H1 (cell line): ENCODE measurements around the gene CAMKK1. TPM values are rescaled to one million over a fixed set of nuclear protein-coding genes. Genes with fewer than 3 reads are reported as not detected.

Experiments used
- CTCF ChIA-PET: fragments of 300-600 bp; sonication (Branson Sonifier 250); formaldehyde crosslinking; loops from one replicate; lab custom pipeline; 2021; ENCODE audit not compliant: partially characterized antibody; lab: Charles Lee
- POLR2A ChIA-PET: fragments of 300-600 bp; sonication (Branson Sonifier 250); formaldehyde crosslinking; loops from one replicate; lab custom pipeline; 2021; ENCODE audit warnings: inconsistent platforms; ENCODE audit not compliant: partially characterized antibody; lab: Charles Lee
- DNase-seq, 2 experiments: peaks; one replicate each; pipeline versions ENCODE4 v3.0.0 to v3.0.0-alpha.2; 2010 to 2022; ENCODE audit warnings: low spot score in 2 of 2, low read depth in 1 of 2, mixed read lengths in 1 of 2
- FAIRE-seq: peaks from 2 replicates; lab custom pipeline; 2011; peaks lifted over from hg19 to GRCh38; lab: Jason Lieb, UNC
- H2AFZ ChIP-seq: 2 replicates; pipeline ENCODE4 v1.8.1; 2012; ENCODE audit warnings: low read length, inconsistent platforms
- H2AK5ac ChIP-seq: 2 replicates; pipeline ENCODE4 v1.6.1; 2013; ENCODE audit warnings: low read depth, low read length
- H2BK120ac ChIP-seq: replicated peaks from 2 replicates; pipeline ENCODE3; 2013; ENCODE audit warnings: low read depth, low read length, inconsistent platforms
- H2BK12ac ChIP-seq: 2 replicates; pipeline ENCODE4 v1.6.1; 2013; ENCODE audit warnings: low read depth, low read length
- H2BK15ac ChIP-seq: 2 replicates; pipeline ENCODE4 v1.6.1; 2013; ENCODE audit warnings: low read length
- H2BK20ac ChIP-seq: 2 replicates; pipeline ENCODE4 v1.6.1; 2013; ENCODE audit warnings: low read length
- H2BK5ac ChIP-seq: 2 replicates; pipeline ENCODE4 v1.6.1; 2013; ENCODE audit warnings: low read depth, low read length
- H3K14ac ChIP-seq: 2 replicates; pipeline ENCODE4 v1.6.1; 2013; ENCODE audit warnings: inconsistent platforms; ENCODE audit not compliant: insufficient read length
- H3K18ac ChIP-seq: 2 replicates; pipeline ENCODE4 v1.6.1; 2013; ENCODE audit warnings: low read length; ENCODE audit errors: extremely low read depth
- H3K23ac ChIP-seq: 2 replicates; pipeline ENCODE4 v1.6.1; 2013; ENCODE audit warnings: inconsistent platforms; ENCODE audit not compliant: insufficient read length
- H3K23me2 ChIP-seq: 2 replicates; pipeline ENCODE4 v1.6.1; 2013; ENCODE audit warnings: low read depth, low read length
- H3K27ac ChIP-seq: 2 replicates; pipeline ENCODE4 v1.6.1; 2011; ENCODE audit warnings: low read depth, low read length, inconsistent platforms
- H3K27me3 ChIP-seq, 4 experiments: replicated peaks in 1 of 4; 1 replicate in 1 of 4; 2 replicates in 3 of 4; pipeline versions ENCODE4 v1.6.1 to v1.8.1; 2011 to 2013; ENCODE audit warnings: low read length in 3 of 4, mild to moderate bottlenecking in 3 of 4, inconsistent platforms in 2 of 4, mixed read lengths in 2 of 4, moderate library complexity in 1 of 4; ENCODE audit not compliant: control insufficient read depth in 3 of 4, insufficient read depth in 3 of 4; ENCODE audit errors: extremely low read depth in 1 of 4
- H3K36me3 ChIP-seq, 4 experiments: 2 replicates each; pipeline versions ENCODE4 v1.6.1 to v1.8.1; 2011 to 2013; ENCODE audit warnings: mild to moderate bottlenecking in 4 of 4, low read length in 3 of 4, moderate library complexity in 2 of 4, control low read depth in 1 of 4, inconsistent platforms in 1 of 4; ENCODE audit not compliant: insufficient read depth in 4 of 4, control insufficient read depth in 2 of 4
- H3K4ac ChIP-seq: replicated peaks from 2 replicates; pipeline ENCODE3; 2013; ENCODE audit warnings: low read length, low read depth, mixed read lengths, inconsistent platforms; ENCODE audit not compliant: insufficient read length
- H3K4me1 ChIP-seq, 4 experiments: replicated peaks in 1 of 4; 1 replicate in 1 of 4; 2 replicates in 3 of 4; pipeline versions ENCODE4 v1.6.1 to v1.8.1; 2011 to 2013; ENCODE audit warnings: low read length in 3 of 4, inconsistent platforms in 2 of 4, mixed read lengths in 1 of 4; ENCODE audit not compliant: insufficient read depth in 4 of 4, control insufficient read depth in 3 of 4
- H3K4me2 ChIP-seq, 2 experiments: 2 replicates each; pipeline versions ENCODE4 v1.6.1 to v1.8.1; 2011 to 2013; ENCODE audit warnings: low read depth in 2 of 2, low read length in 2 of 2, control low read depth in 1 of 2, inconsistent platforms in 1 of 2, mild to moderate bottlenecking in 1 of 2; ENCODE audit not compliant: insufficient read depth in 1 of 2
- H3K4me3 ChIP-seq, 4 experiments: fragments of 200-600, 300-600 bp in 1 of 4; sonication (generic), shearing (Covaris generic), sonication (Bioruptor Twin) in 1 of 4; 2 replicates each; pipeline versions ENCODE4 v1.5.1 to v1.8.1; 2011 to 2016; ENCODE audit warnings: low read length in 4 of 4, low read depth in 3 of 4, control low read depth in 2 of 4, inconsistent platforms in 2 of 4, mild to moderate bottlenecking in 2 of 4, mixed read lengths in 1 of 4, moderate library complexity in 1 of 4; ENCODE audit not compliant: insufficient read depth in 2 of 4; ENCODE audit errors: extremely low read depth in 1 of 4
- H3K56ac ChIP-seq: replicated peaks from 2 replicates; pipeline ENCODE3; 2013; ENCODE audit warnings: low read depth, mild to moderate bottlenecking, mixed read lengths, low read length, inconsistent platforms; ENCODE audit not compliant: insufficient read length
- H3K79me1 ChIP-seq: 2 replicates; pipeline ENCODE4 v1.6.1; 2013; ENCODE audit warnings: low read depth, low read length, control low read depth
- H3K79me2 ChIP-seq, 2 experiments: 2 replicates each; pipeline versions ENCODE4 v1.6.1 to v1.8.1; 2012 to 2013; ENCODE audit warnings: low read length in 2 of 2, mild to moderate bottlenecking in 2 of 2, inconsistent platforms in 1 of 2; ENCODE audit not compliant: insufficient read depth in 2 of 2, control insufficient read depth in 1 of 2
- H3K9ac ChIP-seq, 4 experiments: replicated peaks in 1 of 4; 1 replicate in 1 of 4; 2 replicates in 3 of 4; pipeline versions ENCODE4 v1.6.1 to v1.8.1; 2011 to 2013; ENCODE audit warnings: low read depth in 3 of 4, low read length in 3 of 4, control low read depth in 2 of 4, mild to moderate bottlenecking in 2 of 4, moderate library complexity in 2 of 4, inconsistent platforms in 1 of 4; ENCODE audit errors: extremely low read depth in 1 of 4
- H3K9me3 ChIP-seq, 2 experiments: 2 replicates each; pipeline versions ENCODE4 v1.6.1 to v1.8.1; 2012 to 2013; ENCODE audit warnings: mild to moderate bottlenecking in 2 of 2, moderate library complexity in 2 of 2, control low read depth in 1 of 2, inconsistent platforms in 1 of 2, low read depth in 1 of 2, low read length in 1 of 2, mixed read lengths in 1 of 2; ENCODE audit not compliant: insufficient read depth in 2 of 2
- H4K20me1 ChIP-seq, 2 experiments: replicated peaks in 1 of 2; 2 replicates each; pipeline versions ENCODE3 to v1.8.1; 2011 to 2013; ENCODE audit warnings: inconsistent platforms in 2 of 2, low read length in 2 of 2, mild to moderate bottlenecking in 1 of 2; ENCODE audit not compliant: insufficient read depth in 2 of 2, control insufficient read depth in 1 of 2
- H4K5ac ChIP-seq: 2 replicates; pipeline ENCODE4 v1.6.1; 2013; ENCODE audit warnings: low read length, low read depth, mixed read lengths, inconsistent platforms; ENCODE audit not compliant: insufficient read length
- H4K8ac ChIP-seq: 2 replicates; pipeline ENCODE4 v1.8.0; 2013; ENCODE audit warnings: mild to moderate bottlenecking, moderate library complexity, low read length, inconsistent platforms; ENCODE audit not compliant: insufficient read depth; ENCODE audit errors: extremely low read depth
- H4K91ac ChIP-seq: replicated peaks from 2 replicates; pipeline ENCODE3; 2013; ENCODE audit warnings: low read length, mixed read lengths, inconsistent platforms; ENCODE audit not compliant: insufficient read length
- CTBP2 ChIP-seq: IDR thresholded peaks from 2 replicates; pipeline ENCODE4 v1.7.0; 2011; ENCODE audit warnings: borderline replicate concordance, mild to moderate bottlenecking, moderate library complexity, mixed read lengths, low read length; ENCODE audit not compliant: insufficient read depth, insufficient read length
- EP300 ChIP-seq, 2 experiments: IDR thresholded peaks; 1 replicate in 1 of 2; 2 replicates in 1 of 2; pipeline ENCODE4 v1.6.1; 2011 to 2012; ENCODE audit warnings: low read depth in 2 of 2, low read length in 2 of 2, mild to moderate bottlenecking in 2 of 2, borderline replicate concordance in 1 of 2, inconsistent platforms in 1 of 2, moderate library complexity in 1 of 2
- HDAC2 ChIP-seq, 2 experiments: fragments of 300-600 bp in 1 of 2; sonication (generic) in 1 of 2; IDR thresholded peaks; 2 replicates each; pipeline ENCODE4 v1.6.1; 2011 to 2012; ENCODE audit warnings: low read depth in 2 of 2, low read length in 2 of 2, mild to moderate bottlenecking in 2 of 2, moderate library complexity in 2 of 2, borderline replicate concordance in 1 of 2, inconsistent platforms in 1 of 2
- JUND ChIP-seq: IDR thresholded peaks from 2 replicates; pipeline ENCODE4 v1.6.1; 2011; ENCODE audit warnings: mild to moderate bottlenecking, improper control_type of control experiment, low read length
- NANOG ChIP-seq: IDR thresholded peaks from 2 replicates; pipeline ENCODE4 v1.6.1; 2011; ENCODE audit warnings: low read length, low read depth, mild to moderate bottlenecking, inconsistent platforms; ENCODE audit not compliant: insufficient read depth, poor library complexity, severe bottlenecking
- POU5F1 ChIP-seq: IDR thresholded peaks from 2 replicates; pipeline ENCODE4 v1.6.1; 2011; ENCODE audit warnings: low read depth, mild to moderate bottlenecking, low read length, moderate library complexity
- SAP30 ChIP-seq: fragments of 300-600 bp; sonication (generic); IDR thresholded peaks from 2 replicates; pipeline ENCODE4 v1.7.1; 2012; ENCODE audit warnings: low read length, moderate library complexity, mild to moderate bottlenecking, inconsistent platforms; ENCODE audit not compliant: insufficient read depth, insufficient replicate concordance
- TAF1 ChIP-seq: IDR thresholded peaks from 2 replicates; pipeline ENCODE4 v1.6.1; 2011; ENCODE audit warnings: mild to moderate bottlenecking, low read depth, low read length
- ZNF274 ChIP-seq: IDR thresholded peaks from 2 replicates; pipeline ENCODE4 v1.7.0; 2012; ENCODE audit warnings: low read length, borderline replicate concordance; ENCODE audit errors: extremely low read depth
- WGBS, 2 experiments: shearing (Covaris generic) in 1 of 2; methylation state at CpG; one replicate each; pipeline versions ENCODE4 v1.1.6 to v1.1.7; 2013 to 2015; ENCODE audit warnings: low lambda C conversion rate in 2 of 2, mixed read lengths in 2 of 2, inconsistent platforms in 1 of 2, low coverage in 1 of 2, missing lambda C conversion rate in 1 of 2; ENCODE audit not compliant: insufficient replicate concordance in 2 of 2, insufficient coverage in 1 of 2, insufficient read length in 1 of 2; ENCODE audit errors: extremely low coverage in 1 of 2, missing lambda C conversion rate in 1 of 2; 5-methylcytosine and 5-hydroxymethylcytosine counted together
- polyA plus RNA-seq, 7 experiments: library from polyadenylated mRNA; depleted of rRNA in 3 of 7; stranded (reverse) in 5 of 7; unstranded in 2 of 7; fragments of >200 nt in 5 of 7; fragments of 200-250 nt in 2 of 7; gene quantifications; 1 replicate in 5 of 7; 2 replicates in 1 of 7; 4 replicates in 1 of 7; pipeline versions ENCODE4 v1.2.1 to v1.2.3, GENCODE V29; 2011 to 2013; ENCODE audit warnings: missing spikeins in 2 of 7, mixed read lengths in 2 of 7
- total RNA-seq: library from RNA; stranded (reverse); fragmentation: NEBNext Ultra II Directional; extraction: Animal tissue kit (Norgen Biotek cat#: 25700); gene quantifications from 2 replicates; pipeline ENCODE4 v1.2.1, GENCODE V29; 2021
- TF ChIP-seq, protein P1 (sequence below), 3 experiments: IDR thresholded peaks; 1 replicate in 2 of 3; 2 replicates in 1 of 3; pipeline versions ENCODE4 v1.5.1 to v1.6.1; 2011; ENCODE audit warnings: low read length in 3 of 3, mild to moderate bottlenecking in 3 of 3, inconsistent platforms in 2 of 3, low read depth in 1 of 3, moderate library complexity in 1 of 3; ENCODE audit not compliant: insufficient read depth in 1 of 3; ENCODE audit errors: control extremely low read depth in 1 of 3

The CAMKK1 gene
- total and polyA plus RNA-seq, 2 of the 8 experiments (the other 6 are each of a cell fraction or from before 2014, with no cell fraction given): 7.1 to 7.6 TPM

DNA sequence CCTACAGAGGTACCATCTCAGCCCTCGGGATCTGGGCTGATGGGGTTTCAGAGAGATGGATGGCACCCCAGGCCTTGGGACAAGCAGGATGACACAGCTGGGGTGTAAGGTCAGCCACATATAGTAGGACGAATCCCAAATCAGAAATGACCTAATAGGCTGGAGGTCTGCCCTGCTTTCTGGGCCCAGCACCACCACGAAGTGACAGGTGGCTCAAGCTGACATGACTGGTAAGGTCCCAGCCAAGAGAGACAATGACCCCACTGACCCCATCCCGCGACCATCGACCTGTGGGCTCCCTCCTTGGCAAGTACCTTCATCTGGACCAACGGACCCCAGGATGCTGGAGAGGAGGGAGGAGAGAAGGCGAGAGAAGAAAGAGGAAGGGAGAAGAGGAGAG, 15.6 kb downstream of the CAMKK1 start:
- H4K5ac ChIP-seq: no peak overlapping the region
- CTCF ChIA-PET: interaction anchor here (0.6 to 3.7 kb wide), 3 partner anchors 13 to 329 kb away, joined by 3 to 25 read pairs (median 4); no protein-coding TSS in a partner anchor
- H3K56ac ChIP-seq: no peak overlapping the region
- H3K36me3 ChIP-seq: peaks cover 0 to 8% (median 3%) of the 10 kb centered on the region in 4 experiments; a peak in 2 of 8 replicates
- H2BK120ac ChIP-seq: no peak overlapping the region
- H4K8ac ChIP-seq: no peak overlapping the region
- no peak overlapping the region for H2BK12ac ChIP-seq
- H2BK5ac ChIP-seq: no peak overlapping the region
- no peak overlapping the region for H2BK15ac ChIP-seq
- H3K79me2 ChIP-seq: no peaks in the 10 kb centered on the region
- no peaks in the 10 kb centered on the region for H3K23me2 ChIP-seq
- no peak overlapping the region for H3K14ac ChIP-seq
- no peaks in the 10 kb centered on the region for H3K9me3 ChIP-seq
- H4K20me1 ChIP-seq: peaks cover 0 to 3% of the 10 kb centered on the region in 2 experiments
- H3K27ac ChIP-seq: no peak overlapping the region
- no peak overlapping the region for H3K4me2 ChIP-seq
- FAIRE-seq (no peak), DNase-seq (no peak)
- H3K4me1 ChIP-seq: no peaks in the 10 kb centered on the region
- no peak overlapping the region for H3K23ac ChIP-seq
- no peak overlapping the region for H3K9ac ChIP-seq
- no peak overlapping the region for H2AFZ ChIP-seq
- no peak overlapping the region for H2BK20ac ChIP-seq
- WGBS, 2 experiments: 79% methylated on average over 8 of the region's 8 CpGs; no CpG with 5 or more reads in 1 of the 2 experiments
- no peaks in the 10 kb centered on the region; the same call in 1 of the 2 replicates for H3K79me1 ChIP-seq
- no peaks in the 10 kb centered on the region for H3K27me3 ChIP-seq
- no peak overlapping the region for H3K18ac ChIP-seq
- H3K4ac ChIP-seq: no peak overlapping the region
- H3K4me3 ChIP-seq: no peak overlapping the region
- POLR2A ChIA-PET: no interaction called here
- H2AK5ac ChIP-seq: no peak overlapping the region
- H4K91ac ChIP-seq: no peak overlapping the region
- TF ChIP-seq TAF1: no peak
- no peak for TF ChIP-seq EP300 (IDR thresholded peaks at IDR 0.05; ENCODE audit: borderline replicate concordance in 1 of 2, low read depth in 2 of 2, low read length in 2 of 2)
- TF ChIP-seq HDAC2 (IDR thresholded peaks at IDR 0.05; ENCODE audit: borderline replicate concordance in 1 of 2, low read depth in 2 of 2, low read length in 2 of 2): no peak
- TF ChIP-seq CTBP2: no peak
- TF ChIP-seq POU5F1: no peak
- TF ChIP-seq, protein P1, sequence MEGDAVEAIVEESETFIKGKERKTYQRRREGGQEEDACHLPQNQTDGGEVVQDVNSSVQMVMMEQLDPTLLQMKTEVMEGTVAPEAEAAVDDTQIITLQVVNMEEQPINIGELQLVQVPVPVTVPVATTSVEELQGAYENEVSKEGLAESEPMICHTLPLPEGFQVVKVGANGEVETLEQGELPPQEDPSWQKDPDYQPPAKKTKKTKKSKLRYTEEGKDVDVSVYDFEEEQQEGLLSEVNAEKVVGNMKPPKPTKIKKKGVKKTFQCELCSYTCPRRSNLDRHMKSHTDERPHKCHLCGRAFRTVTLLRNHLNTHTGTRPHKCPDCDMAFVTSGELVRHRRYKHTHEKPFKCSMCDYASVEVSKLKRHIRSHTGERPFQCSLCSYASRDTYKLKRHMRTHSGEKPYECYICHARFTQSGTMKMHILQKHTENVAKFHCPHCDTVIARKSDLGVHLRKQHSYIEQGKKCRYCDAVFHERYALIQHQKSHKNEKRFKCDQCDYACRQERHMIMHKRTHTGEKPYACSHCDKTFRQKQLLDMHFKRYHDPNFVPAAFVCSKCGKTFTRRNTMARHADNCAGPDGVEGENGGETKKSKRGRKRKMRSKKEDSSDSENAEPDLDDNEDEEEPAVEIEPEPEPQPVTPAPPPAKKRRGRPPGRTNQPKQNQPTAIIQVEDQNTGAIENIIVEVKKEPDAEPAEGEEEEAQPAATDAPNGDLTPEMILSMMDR (IDR thresholded peaks at IDR 0.05; ENCODE audit: control extremely low read depth in 1 of 3, insufficient read depth in 1 of 3, low read depth in 1 of 3, low read length in 3 of 3): no peak
- no peak for TF ChIP-seq NANOG
- TF ChIP-seq JUND: no peak
- TF ChIP-seq ZNF274: no peak
- TF ChIP-seq SAP30: no peak
